MM.1S (cell line): Measurements from ENCODE around the gene SPTSSB.

Experiments
- DNase-seq: peaks from one replicate; pipeline ENCODE4 v3.0.0-alpha.2; 2015
- H2AFZ ChIP-seq: fragments of 300-600 bp; sonication (generic); 2 replicates; pipeline ENCODE4 v1.6.0; 2016; ENCODE audit warnings: antibody characterized with exemption, low read length
- H3F3A ChIP-seq: fragments of 300-600 bp; sonication (generic); 2 replicates; pipeline ENCODE4 v1.6.1; 2016; ENCODE audit warnings: mild to moderate bottlenecking, antibody characterized with exemption, low read length, moderate library complexity, mixed read lengths; ENCODE audit not compliant: insufficient read depth
- H3K27ac ChIP-seq: fragments of 300-600 bp; sonication (generic); 2 replicates; pipeline ENCODE4 v1.5.1; 2016; ENCODE audit warnings: mild to moderate bottlenecking, low read length
- H3K27me3 ChIP-seq: fragments of 300-600 bp; sonication (generic); replicated peaks from 2 replicates; pipeline ENCODE4 v1.6.0; 2016; ENCODE audit warnings: low read length; ENCODE audit not compliant: insufficient read depth
- H3K36me3 ChIP-seq: fragments of 300-600 bp; sonication (generic); replicated peaks from 2 replicates; pipeline ENCODE4 v1.6.1; 2016; ENCODE audit warnings: mild to moderate bottlenecking, low read length, mixed read lengths; ENCODE audit not compliant: insufficient read depth
- H3K4me1 ChIP-seq: fragments of 300-600 bp; sonication (generic); 2 replicates; pipeline ENCODE4 v1.6.1; 2016; ENCODE audit warnings: low read length, mixed read lengths
- H3K4me2 ChIP-seq: fragments of 300-600 bp; sonication (generic); 2 replicates; pipeline ENCODE4 v1.6.0; 2016; ENCODE audit warnings: low read depth, low read length
- H3K4me3 ChIP-seq: fragments of 300-600 bp; sonication (generic); 2 replicates; pipeline ENCODE4 v1.5.1; 2016; ENCODE audit warnings: low read length, mixed read lengths
- H3K79me2 ChIP-seq: fragments of 300-600 bp; sonication (generic); 2 replicates; pipeline ENCODE4 v1.6.1; 2016; ENCODE audit warnings: mixed run types, low read length, mixed read lengths
- H3K9ac ChIP-seq: fragments of 300-600 bp; sonication (generic); 2 replicates; pipeline ENCODE4 v1.6.1; 2016; ENCODE audit warnings: low read length, mixed read lengths
- H3K9me2 ChIP-seq: fragments of 300-600 bp; sonication (generic); replicated peaks from 2 replicates; pipeline ENCODE4 v1.6.1; 2016; ENCODE audit warnings: mild to moderate bottlenecking, low read length, mixed read lengths; ENCODE audit not compliant: insufficient read depth
- H3K9me3 ChIP-seq: fragments of 300-600 bp; sonication (generic); replicated peaks from 2 replicates; pipeline ENCODE4 v1.6.1; 2016; ENCODE audit warnings: mild to moderate bottlenecking, low read length, mixed read lengths; ENCODE audit not compliant: insufficient read depth
- H4K20me1 ChIP-seq: fragments of 300-600 bp; sonication (generic); 2 replicates; pipeline ENCODE4 v1.6.1; 2016; ENCODE audit warnings: mild to moderate bottlenecking, low read length, moderate library complexity, mixed read lengths; ENCODE audit not compliant: insufficient read depth
- EZH2 ChIP-seq: fragments of 300-600 bp; sonication (generic); optimal IDR thresholded peaks from 2 replicates; pipeline ENCODE3; 2017; ENCODE audit warnings: low read depth, mild to moderate bottlenecking, antibody characterized with exemption, low read length, mixed read lengths
- EZH2phosphoT487 ChIP-seq: fragments of 300-600 bp; sonication (generic); IDR thresholded peaks from 2 replicates; pipeline ENCODE4 v1.6.1; 2018; ENCODE audit warnings: antibody characterized with exemption, low read length
- TF ChIP-seq, protein P1 (sequence below): fragments of 300-600 bp; sonication (generic); IDR thresholded peaks from 2 replicates; pipeline ENCODE4 v1.5.1; 2016; ENCODE audit warnings: antibody characterized with exemption, low read length, mixed read lengths

SPTSSB gene

DNA sequence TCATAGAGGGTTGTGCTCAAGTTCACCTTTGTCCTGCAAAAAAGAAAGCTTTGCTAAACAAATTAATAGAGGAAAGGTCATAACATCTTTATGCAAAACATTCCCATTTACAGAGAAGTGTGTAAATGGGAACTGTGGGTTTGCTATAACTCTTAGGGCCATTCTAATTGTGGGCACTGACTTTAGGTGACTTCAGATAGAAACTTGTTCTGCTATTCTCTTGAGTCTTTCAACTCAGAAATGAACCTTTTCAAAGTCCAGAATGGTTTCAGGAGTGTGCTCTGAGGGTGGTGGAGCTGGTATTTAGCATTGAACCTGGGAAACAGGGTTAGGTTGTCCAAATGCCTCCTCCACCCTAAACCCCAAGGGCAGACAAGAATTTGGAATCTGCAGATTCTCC is 34.0 kb downstream of the SPTSSB start:
- H3K4me1 ChIP-seq: no peaks in the 10 kb centered on the region
- TF ChIP-seq EZH2: no peak
- TF ChIP-seq, protein P1, sequence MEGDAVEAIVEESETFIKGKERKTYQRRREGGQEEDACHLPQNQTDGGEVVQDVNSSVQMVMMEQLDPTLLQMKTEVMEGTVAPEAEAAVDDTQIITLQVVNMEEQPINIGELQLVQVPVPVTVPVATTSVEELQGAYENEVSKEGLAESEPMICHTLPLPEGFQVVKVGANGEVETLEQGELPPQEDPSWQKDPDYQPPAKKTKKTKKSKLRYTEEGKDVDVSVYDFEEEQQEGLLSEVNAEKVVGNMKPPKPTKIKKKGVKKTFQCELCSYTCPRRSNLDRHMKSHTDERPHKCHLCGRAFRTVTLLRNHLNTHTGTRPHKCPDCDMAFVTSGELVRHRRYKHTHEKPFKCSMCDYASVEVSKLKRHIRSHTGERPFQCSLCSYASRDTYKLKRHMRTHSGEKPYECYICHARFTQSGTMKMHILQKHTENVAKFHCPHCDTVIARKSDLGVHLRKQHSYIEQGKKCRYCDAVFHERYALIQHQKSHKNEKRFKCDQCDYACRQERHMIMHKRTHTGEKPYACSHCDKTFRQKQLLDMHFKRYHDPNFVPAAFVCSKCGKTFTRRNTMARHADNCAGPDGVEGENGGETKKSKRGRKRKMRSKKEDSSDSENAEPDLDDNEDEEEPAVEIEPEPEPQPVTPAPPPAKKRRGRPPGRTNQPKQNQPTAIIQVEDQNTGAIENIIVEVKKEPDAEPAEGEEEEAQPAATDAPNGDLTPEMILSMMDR: no peak
- H3K79me2 ChIP-seq: no peaks in the 10 kb centered on the region
- no peak for DNase-seq
- H3K9me2 ChIP-seq: no peaks in the 10 kb centered on the region
- no peak overlapping the region for H3K4me3 ChIP-seq
- no peaks in the 10 kb centered on the region for H3K27me3 ChIP-seq
- no peaks in the 10 kb centered on the region for H3K9me3 ChIP-seq
- no peak overlapping the region for H3K27ac ChIP-seq
- no peak overlapping the region for H3K9ac ChIP-seq
- H2AFZ ChIP-seq: no peak overlapping the region
- H3K4me2 ChIP-seq: no peak overlapping the region
- no peaks in the 10 kb centered on the region for H4K20me1 ChIP-seq
- no peaks in the 10 kb centered on the region for H3F3A ChIP-seq
- no peaks in the 10 kb centered on the region for H3K36me3 ChIP-seq

DNA sequence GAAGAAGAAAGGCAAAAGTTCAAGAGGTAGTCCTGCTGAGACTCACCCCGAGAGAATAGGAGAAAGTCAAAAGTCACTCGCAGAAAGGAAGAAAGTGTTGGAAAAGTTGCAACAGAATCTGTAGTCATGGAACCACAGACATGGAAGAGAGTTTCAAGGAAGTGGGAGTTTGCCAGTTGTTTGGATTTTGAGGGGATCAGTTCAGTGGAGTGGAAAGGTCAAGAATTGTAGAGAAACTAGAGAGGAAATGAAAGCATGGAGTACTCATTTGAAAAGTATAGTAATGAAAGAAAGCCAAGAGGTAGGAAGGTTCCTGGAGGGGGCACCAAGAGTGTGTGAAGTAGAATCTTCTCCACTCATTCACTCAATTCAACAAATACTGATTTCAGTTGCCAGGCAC is 34.7 kb downstream of the SPTSSB start:
- Histone ChIP-seq H3K27ac (no peak overlapping the region), H2AFZ (no peak overlapping the region), H3K27me3 (no peaks in the 10 kb centered on the region), H3K4me1 (no peaks in the 10 kb centered on the region), H3K36me3 (no peaks in the 10 kb centered on the region), H4K20me1 (no peaks in the 10 kb centered on the region), H3K4me3 (no peak overlapping the region), H3K79me2 (no peaks in the 10 kb centered on the region), H3K4me2 (no peak overlapping the region), H3F3A (no peaks in the 10 kb centered on the region), H3K9me3 (no peaks in the 10 kb centered on the region), H3K9me2 (no peaks in the 10 kb centered on the region), H3K9ac (no peak overlapping the region)
- DNase-seq: no peak
- TF ChIP-seq EZH2: no peak
- TF ChIP-seq, protein P1: no peak
- no peak for TF ChIP-seq EZH2phosphoT487

DNA sequence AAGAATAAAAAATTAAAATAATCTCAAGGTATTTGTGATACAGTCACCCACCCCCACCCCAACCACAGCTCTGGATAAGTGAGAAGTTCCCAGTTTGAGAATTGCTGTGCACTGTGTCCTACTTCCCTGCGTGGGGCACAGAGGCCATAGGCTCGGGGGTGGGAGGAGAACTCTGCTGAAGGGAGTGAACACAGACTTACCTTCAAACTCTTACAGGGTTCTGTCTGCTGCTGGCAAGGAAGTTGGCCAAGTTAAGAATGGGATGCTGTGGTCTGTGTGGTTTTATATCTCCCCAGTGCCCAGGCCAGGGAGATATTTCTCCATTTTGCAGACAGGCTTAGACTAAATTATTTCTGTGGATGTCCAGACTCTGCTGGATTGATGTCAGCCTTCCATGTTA is 37.6 kb downstream of the SPTSSB start:
- H3F3A ChIP-seq: no peaks in the 10 kb centered on the region

More for the DNA sequence above, 37.6 kb downstream of the SPTSSB start:
- DNase-seq: no peak
- H2AFZ ChIP-seq: no peak overlapping the region
- no peaks in the 10 kb centered on the region for H3K79me2 ChIP-seq
- H4K20me1 ChIP-seq: no peaks in the 10 kb centered on the region
- no peaks in the 10 kb centered on the region for H3K4me1 ChIP-seq
- no peak overlapping the region for H3K4me3 ChIP-seq
- no peak overlapping the region for H3K9ac ChIP-seq
- no peak overlapping the region for H3K4me2 ChIP-seq
- no peak for TF ChIP-seq EZH2
- TF ChIP-seq, protein P1: no peak
- no peak for TF ChIP-seq EZH2phosphoT487
- no peaks in the 10 kb centered on the region for H3K9me3 ChIP-seq
- no peaks in the 10 kb centered on the region for H3K36me3 ChIP-seq
- H3K27me3 ChIP-seq: no peaks in the 10 kb centered on the region
- H3K27ac ChIP-seq: no peak overlapping the region
- H3K9me2 ChIP-seq: no peaks in the 10 kb centered on the region
